ENCODE measurements around the gene ACAP2. TPM values are rescaled to one million over a fixed set of nuclear protein-coding genes. Genes with fewer than 3 reads are reported as not detected.
A peak's percentile ranks its signal among the peaks of the same experiment; 100 is the strongest.

Gene ACAP2
- total RNA-seq, 1 donor from 2014 or later, result 38.2 TPM

GRCh38 chr3:195440379-195440778 lies 2.4 kb downstream of the ACAP2 start:
- no peak overlapping the region for H3K27ac Mint-ChIP-seq

GRCh38 chr3:195438371-195438770 lies 4.4 kb downstream of the ACAP2 start:
- Mint-ChIP-seq H3K27me3 (ENCODE audit: insufficient read depth) (no peaks in the 10 kb centered on the region), H3K4me1 (ENCODE audit: low read depth) (peaks cover 34% of the 10 kb centered on the region), H3K36me3 (ENCODE audit: low read depth) (peaks cover 6% of the 10 kb centered on the region), H3K4me3 (no peak overlapping the region), H3K9me3 (no peaks in the 10 kb centered on the region), H3K27ac (no peak overlapping the region)
- intact Hi-C loops (cut with micrococcal nuclease), result no loop called here
- DNase-seq (ENCODE audit: low spot score), result no peak

More at GRCh38 chr3:195440379-195440778, 2.4 kb downstream of the ACAP2 start:
- H3K27me3 Mint-ChIP-seq (ENCODE audit: insufficient read depth), result no peaks in the 10 kb centered on the region
- DNase-seq (ENCODE audit: low spot score), result no peak
- H3K4me1 Mint-ChIP-seq (ENCODE audit: low read depth), result peaks cover 33% of the 10 kb centered on the region
- intact Hi-C loops (cut with micrococcal nuclease), result loop anchor here (2.0 to 10.0 kb wide), 5 partner anchors 82 to 956 kb away; partner anchors contain the start of genes ATP13A3, FAM43A, LSG1 and TNK2
- H3K4me3 Mint-ChIP-seq, result no peak overlapping the region
- no peaks in the 10 kb centered on the region for H3K36me3 Mint-ChIP-seq (ENCODE audit: low read depth)
- no peaks in the 10 kb centered on the region for H3K9me3 Mint-ChIP-seq

GRCh38 chr3:195425849-195426248 lies 17.0 kb downstream of the ACAP2 start:
- Mint-ChIP-seq H3K4me3 (no peak overlapping the region), H3K27me3 (ENCODE audit: insufficient read depth) (no peaks in the 10 kb centered on the region), H3K4me1 (ENCODE audit: low read depth) (peaks cover 9% of the 10 kb centered on the region), H3K27ac (no peak overlapping the region), H3K9me3 (no peaks in the 10 kb centered on the region), H3K36me3 (ENCODE audit: low read depth) (peaks cover 2% of the 10 kb centered on the region)
- intact Hi-C loops (cut with micrococcal nuclease), result no loop called here
- DNase-seq (ENCODE audit: low spot score), result no peak

- Mint-ChIP-seq H3K27ac (no peak overlapping the region), H3K4me1 (ENCODE audit: low read depth) (peaks cover 9% of the 10 kb centered on the region), H3K4me3 (no peak overlapping the region), H3K27me3 (ENCODE audit: insufficient read depth) (no peaks in the 10 kb centered on the region), H3K9me3 (no peaks in the 10 kb centered on the region), H3K36me3 (ENCODE audit: low read depth) (peaks cover 2% of the 10 kb centered on the region)
- intact Hi-C loops (cut with micrococcal nuclease), result no loop called here
- no peak for DNase-seq (ENCODE audit: low spot score)
These were observed 19.0 kb downstream of the ACAP2 start for GRCh38 chr3:195423818-195424217.

GRCh38 chr3:195421400-195421799 lies 21.4 kb downstream of the ACAP2 start:
- intact Hi-C loops (cut with micrococcal nuclease), result no loop called here
- DNase-seq (ENCODE audit: low spot score), result no peak
- Mint-ChIP-seq H3K4me1 (ENCODE audit: low read depth) (peaks cover 14% of the 10 kb centered on the region), H3K4me3 (no peak overlapping the region), H3K27ac (no peak overlapping the region), H3K36me3 (ENCODE audit: low read depth) (peaks cover 5% of the 10 kb centered on the region), H3K27me3 (ENCODE audit: insufficient read depth) (no peaks in the 10 kb centered on the region), H3K9me3 (no peaks in the 10 kb centered on the region)

- DNase-seq (ENCODE audit: low spot score), result no peak
- H3K27ac Mint-ChIP-seq, result no peak overlapping the region
- H3K4me1 Mint-ChIP-seq (ENCODE audit: low read depth), result peaks cover 14% of the 10 kb centered on the region
- H3K4me3 Mint-ChIP-seq, result no peak overlapping the region
- no peaks in the 10 kb centered on the region for H3K9me3 Mint-ChIP-seq
- intact Hi-C loops (cut with micrococcal nuclease), result loop anchor here (2.0 kb wide), 1 partner anchor 40 kb away; no protein-coding TSS in a partner anchor
- H3K36me3 Mint-ChIP-seq (ENCODE audit: low read depth), result peaks cover 3% of the 10 kb centered on the region
- no peaks in the 10 kb centered on the region for H3K27me3 Mint-ChIP-seq (ENCODE audit: insufficient read depth)
These were observed 26.0 kb downstream of the ACAP2 start for GRCh38 chr3:195416795-195417194.

GRCh38 chr3:195411836-195412235 lies 31.0 kb downstream of the ACAP2 start:
- intact Hi-C loops (cut with micrococcal nuclease), result no loop called here
- Mint-ChIP-seq H3K9me3 (peaks cover 11% of the 10 kb centered on the region), H3K36me3 (ENCODE audit: low read depth) (peaks cover 24% of the 10 kb centered on the region), H3K4me1 (ENCODE audit: low read depth) (peaks cover 43% of the 10 kb centered on the region), H3K4me3 (no peak overlapping the region), H3K27ac (no peak overlapping the region), H3K27me3 (ENCODE audit: insufficient read depth) (peaks cover 5% of the 10 kb centered on the region)
- DNase-seq (ENCODE audit: low spot score), result no peak

GRCh38 chr3:195410546-195410945 lies 32.3 kb downstream of the ACAP2 start:
- Mint-ChIP-seq H3K27ac (no peak overlapping the region), H3K4me1 (ENCODE audit: low read depth) (peaks cover 48% of the 10 kb centered on the region)

GRCh38 chr3:195407531-195408409 lies 35.0 kb downstream of the ACAP2 start:
- H3K27ac Mint-ChIP-seq, result peak overlapping the region; percentile 69
- H3K27me3 Mint-ChIP-seq (ENCODE audit: insufficient read depth), result peaks cover 5% of the 10 kb centered on the region
- H3K4me1 Mint-ChIP-seq (ENCODE audit: low read depth), result peaks cover 40% of the 10 kb centered on the region
- DNase-seq (ENCODE audit: low spot score), result no peak
- peaks cover 11% of the 10 kb centered on the region for H3K9me3 Mint-ChIP-seq
- intact Hi-C loops (cut with micrococcal nuclease), result loop anchor here (1.0 to 5.0 kb wide), 3 partner anchors 36 to 720 kb away; partner anchors contain the start of genes ACAP2 and FAM43A
- peaks cover 33% of the 10 kb centered on the region for H3K36me3 Mint-ChIP-seq (ENCODE audit: low read depth)
- H3K4me3 Mint-ChIP-seq, result peak overlapping the region; percentile 68

More at GRCh38 chr3:195410546-195410945, 32.3 kb downstream of the ACAP2 start:
- no peak overlapping the region for H3K4me3 Mint-ChIP-seq
- peaks cover 33% of the 10 kb centered on the region for H3K36me3 Mint-ChIP-seq (ENCODE audit: low read depth)
- peaks cover 5% of the 10 kb centered on the region for H3K27me3 Mint-ChIP-seq (ENCODE audit: insufficient read depth)
- DNase-seq (ENCODE audit: low spot score), result no peak
- intact Hi-C loops (cut with micrococcal nuclease), result no loop called here
- H3K9me3 Mint-ChIP-seq, result peaks cover 11% of the 10 kb centered on the region

- Mint-ChIP-seq H3K27ac (no peak overlapping the region), H3K9me3 (peaks cover 11% of the 10 kb centered on the region), H3K27me3 (ENCODE audit: insufficient read depth) (peaks cover 5% of the 10 kb centered on the region), H3K4me1 (ENCODE audit: low read depth) (peaks cover 39% of the 10 kb centered on the region), H3K36me3 (ENCODE audit: low read depth) (peaks cover 32% of the 10 kb centered on the region), H3K4me3 (no peak overlapping the region)
- intact Hi-C loops (cut with micrococcal nuclease), result loop anchor here (2.0 to 5.0 kb wide), 2 partner anchors 63 to 718 kb away; partner anchors contain the start of gene FAM43A
- DNase-seq (ENCODE audit: low spot score), result no peak
These were observed 37.2 kb downstream of the ACAP2 start for GRCh38 chr3:195405651-195406050.

- H3K9me3 Mint-ChIP-seq, result peaks cover 11% of the 10 kb centered on the region
- H3K4me3 Mint-ChIP-seq, result no peak overlapping the region
- peaks cover 2% of the 10 kb centered on the region for H3K27me3 Mint-ChIP-seq (ENCODE audit: insufficient read depth)
These were observed 38.9 kb downstream of the ACAP2 start for GRCh38 chr3:195403841-195404408.

GRCh38 chr3:195403244-195403643 lies 39.6 kb downstream of the ACAP2 start:
- H3K27me3 Mint-ChIP-seq (ENCODE audit: insufficient read depth), result no peaks in the 10 kb centered on the region
- peaks cover 5% of the 10 kb centered on the region for H3K9me3 Mint-ChIP-seq
- no peak overlapping the region for H3K4me3 Mint-ChIP-seq
- no peak for DNase-seq (ENCODE audit: low spot score)
- peaks cover 16% of the 10 kb centered on the region for H3K4me1 Mint-ChIP-seq (ENCODE audit: low read depth)
- intact Hi-C loops (cut with micrococcal nuclease), result no loop called here
- no peak overlapping the region for H3K27ac Mint-ChIP-seq
- peaks cover 19% of the 10 kb centered on the region for H3K36me3 Mint-ChIP-seq (ENCODE audit: low read depth)

More at GRCh38 chr3:195403841-195404408, 38.9 kb downstream of the ACAP2 start:
- intact Hi-C loops (cut with micrococcal nuclease), result no loop called here
- peaks cover 23% of the 10 kb centered on the region for H3K4me1 Mint-ChIP-seq (ENCODE audit: low read depth)
- no peak overlapping the region for H3K27ac Mint-ChIP-seq
- H3K36me3 Mint-ChIP-seq (ENCODE audit: low read depth), result peaks cover 23% of the 10 kb centered on the region
- DNase-seq (ENCODE audit: low spot score), result no peak

- Mint-ChIP-seq H3K4me3 (no peak overlapping the region), H3K4me1 (ENCODE audit: low read depth) (peaks cover 6% of the 10 kb centered on the region), H3K36me3 (ENCODE audit: low read depth) (peaks cover 12% of the 10 kb centered on the region), H3K27me3 (ENCODE audit: insufficient read depth) (no peaks in the 10 kb centered on the region), H3K27ac (no peak overlapping the region), H3K9me3 (no peaks in the 10 kb centered on the region)
- intact Hi-C loops (cut with micrococcal nuclease), result no loop called here
- no peak for DNase-seq (ENCODE audit: low spot score)
These were observed 40.9 kb downstream of the ACAP2 start for GRCh38 chr3:195401943-195402342.

Measured in activated T-helper 1 cell treated with anti-CD3 and anti-CD28 coated beads, Interleukin-12 subunit alpha, Interleukin-12 subunit beta, Interleukin-2, Interleukin-4 antibody, amounts not matched to agents 30 ng/mL and 10 ng/mL and 1 ng/mL, durations not matched to agents 14 hours and 24 hours and 36 hours (primary cell).